ENCODE results near the gene GALNT9. TPM values are rescaled to one million over a fixed set of nuclear protein-coding genes. Genes with fewer than 3 reads are reported as not detected.

Gene GALNT9
- total RNA-seq, 1 experiment from 2014 or later = 0.54 TPM

- no peak overlapping the region for H3K27ac Mint-ChIP-seq (ENCODE audit: unreplicated experiment)
- peaks cover 3% of the 10 kb centered on the region for H3K9me3 Mint-ChIP-seq (ENCODE audit: low read depth, unreplicated experiment)
- no peak overlapping the region for H3K4me3 Mint-ChIP-seq (ENCODE audit: low read depth, unreplicated experiment)
- H3K36me3 Mint-ChIP-seq (ENCODE audit: insufficient read depth, unreplicated experiment) = no peaks in the 10 kb centered on the region
- no peaks in the 10 kb centered on the region for H3K4me1 Mint-ChIP-seq (ENCODE audit: low read depth, unreplicated experiment)
- intact Hi-C loops (cut with micrococcal nuclease; ENCODE audit: unreplicated experiment) = no loop called here
- no peak for TF ChIP-seq CTCF (IDR thresholded peaks at IDR 0.05; ENCODE audit: unreplicated experiment)
- CTCF ChIA-PET = interaction anchor here (0.6 kb wide), 1 partner anchor 364 kb away, joined by 3 read pairs; no protein-coding TSS in a partner anchor
- no TSS peak for BruUV-seq (replicated peaks)
- H3K27me3 Mint-ChIP-seq (ENCODE audit: unreplicated experiment) = no peaks in the 10 kb centered on the region
- no peak for DNase-seq
Observed at GRCh38 chr12:132230381-132230780, 99.0 kb downstream of the GALNT9 start.

GRCh38 chr12:132229926-132230325, 99.5 kb downstream of the GALNT9 start:
- Mint-ChIP-seq H3K4me1 (ENCODE audit: low read depth, unreplicated experiment) (no peaks in the 10 kb centered on the region), H3K27ac (ENCODE audit: unreplicated experiment) (no peak overlapping the region), H3K4me3 (ENCODE audit: low read depth, unreplicated experiment) (no peak overlapping the region), H3K36me3 (ENCODE audit: insufficient read depth, unreplicated experiment) (no peaks in the 10 kb centered on the region), H3K9me3 (ENCODE audit: low read depth, unreplicated experiment) (peaks cover 3% of the 10 kb centered on the region), H3K27me3 (ENCODE audit: unreplicated experiment) (no peaks in the 10 kb centered on the region)
- DNase-seq = no peak
- intact Hi-C loops (cut with micrococcal nuclease; ENCODE audit: unreplicated experiment) = no loop called here
- TF ChIP-seq CTCF (IDR thresholded peaks at IDR 0.05; ENCODE audit: unreplicated experiment) = no peak
- BruUV-seq (replicated peaks) = no TSS peak
- CTCF ChIA-PET = no interaction called here

- CTCF ChIA-PET = no interaction called here
- no peaks in the 10 kb centered on the region for H3K36me3 Mint-ChIP-seq (ENCODE audit: insufficient read depth, unreplicated experiment)
- H3K27ac Mint-ChIP-seq (ENCODE audit: unreplicated experiment) = no peak overlapping the region
- H3K4me3 Mint-ChIP-seq (ENCODE audit: low read depth, unreplicated experiment) = no peak overlapping the region
- intact Hi-C loops (cut with micrococcal nuclease; ENCODE audit: unreplicated experiment) = no loop called here
- BruUV-seq (replicated peaks) = no TSS peak
- H3K9me3 Mint-ChIP-seq (ENCODE audit: low read depth, unreplicated experiment) = peaks cover 3% of the 10 kb centered on the region
- DNase-seq = no peak
- H3K4me1 Mint-ChIP-seq (ENCODE audit: low read depth, unreplicated experiment) = no peaks in the 10 kb centered on the region
- TF ChIP-seq CTCF (IDR thresholded peaks at IDR 0.05; ENCODE audit: unreplicated experiment) = no peak
- no peaks in the 10 kb centered on the region for H3K27me3 Mint-ChIP-seq (ENCODE audit: unreplicated experiment)
Observed at GRCh38 chr12:132229193-132229760, 100.1 kb downstream of the GALNT9 start.

GRCh38 chr12:132228476-132229192, 100.8 kb downstream of the GALNT9 start:
- H3K27me3 Mint-ChIP-seq (ENCODE audit: unreplicated experiment) = no peaks in the 10 kb centered on the region
- no peak for TF ChIP-seq CTCF (IDR thresholded peaks at IDR 0.05; ENCODE audit: unreplicated experiment)
- DNase-seq = no peak
- no peaks in the 10 kb centered on the region for H3K4me1 Mint-ChIP-seq (ENCODE audit: low read depth, unreplicated experiment)
- intact Hi-C loops (cut with micrococcal nuclease; ENCODE audit: unreplicated experiment) = no loop called here
- no peak overlapping the region for H3K4me3 Mint-ChIP-seq (ENCODE audit: low read depth, unreplicated experiment)
- H3K9me3 Mint-ChIP-seq (ENCODE audit: low read depth, unreplicated experiment) = peaks cover 3% of the 10 kb centered on the region
- BruUV-seq (replicated peaks) = no TSS peak
- CTCF ChIA-PET = no interaction called here
- no peaks in the 10 kb centered on the region for H3K36me3 Mint-ChIP-seq (ENCODE audit: insufficient read depth, unreplicated experiment)
- H3K27ac Mint-ChIP-seq (ENCODE audit: unreplicated experiment) = no peak overlapping the region

Measured in Calu3 (cell line).